Measurements from ENCODE around the gene SMG1.
"Not testable (repeated sequence)": the region's sequence is repeated elsewhere in the genome, so short reads cannot be mapped to it uniquely, and the experiment has no call there.

SMG1 gene

DNA sequence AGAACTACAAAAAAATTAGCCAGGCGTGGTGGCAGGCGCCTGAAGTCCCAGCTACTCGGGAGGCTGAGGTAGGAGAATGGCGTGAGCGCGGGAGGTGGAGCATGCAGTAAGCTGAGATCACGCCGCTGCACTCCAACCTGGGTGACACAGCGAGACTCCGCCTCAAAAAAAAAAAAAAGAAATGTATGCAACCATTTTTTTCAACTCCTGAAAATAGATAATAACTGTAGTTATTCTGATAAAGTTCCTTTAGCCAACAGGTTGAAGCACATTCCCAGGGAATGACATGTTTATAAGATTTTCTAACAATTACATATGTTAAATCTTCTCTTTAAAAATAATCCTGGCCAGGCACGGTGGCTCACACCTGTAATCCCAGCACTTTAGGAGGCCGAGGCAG is 17.5 kb downstream of the SMG1 start:
- not testable (repeated sequence) for H3K9ac ChIP-seq (ENCODE audit: low read depth in 1 of 2, low read length in 2 of 2); H3K4me1 ChIP-seq (ENCODE audit: control insufficient read depth in 2 of 2, insufficient read depth in 2 of 2, low read length in 2 of 2); H3K27me3 ChIP-seq (ENCODE audit: control insufficient read depth in 2 of 2, insufficient read depth in 2 of 2, low read length in 2 of 2); H3K9me3 ChIP-seq (ENCODE audit: control insufficient read depth in 2 of 2, low read length in 2 of 2); H3K36me3 ChIP-seq (ENCODE audit: control insufficient read depth in 2 of 2, insufficient read depth in 2 of 2, low read length in 2 of 2); H3K27ac ChIP-seq (ENCODE audit: low read depth in 2 of 2, low read length in 2 of 2); H3K4me3 ChIP-seq (ENCODE audit: low read length in 2 of 2)

DNA sequence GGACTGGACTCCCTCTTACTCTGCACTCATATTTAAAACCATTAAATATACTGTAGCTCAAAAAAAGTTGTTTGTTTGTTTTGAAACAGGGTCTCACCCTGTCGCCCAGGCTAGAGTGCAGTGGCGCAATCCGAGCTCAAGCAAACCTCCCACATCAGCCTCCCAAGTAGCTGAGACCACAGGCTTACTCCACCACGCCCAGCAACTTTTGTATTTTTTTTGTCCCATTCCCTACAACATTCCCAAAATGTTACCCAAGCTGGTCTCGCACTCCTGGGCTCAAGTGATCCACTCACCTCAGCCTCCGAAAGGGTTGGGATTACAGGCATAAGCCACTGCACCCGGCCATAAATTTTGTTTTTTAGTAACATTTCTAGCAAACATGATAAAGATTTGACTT is 23.4 kb downstream of the SMG1 start:
- not testable (repeated sequence) for H3K9me3 ChIP-seq (ENCODE audit: control insufficient read depth in 2 of 2, low read length in 2 of 2); H3K4me3 ChIP-seq (ENCODE audit: low read length in 2 of 2); H3K9ac ChIP-seq (ENCODE audit: low read depth in 1 of 2, low read length in 2 of 2); H3K36me3 ChIP-seq (ENCODE audit: control insufficient read depth in 2 of 2, insufficient read depth in 2 of 2, low read length in 2 of 2); H3K27me3 ChIP-seq (ENCODE audit: control insufficient read depth in 2 of 2, insufficient read depth in 2 of 2, low read length in 2 of 2); H3K4me1 ChIP-seq (ENCODE audit: control insufficient read depth in 2 of 2, insufficient read depth in 2 of 2, low read length in 2 of 2); H3K27ac ChIP-seq (ENCODE audit: low read depth in 2 of 2, low read length in 2 of 2)

DNA sequence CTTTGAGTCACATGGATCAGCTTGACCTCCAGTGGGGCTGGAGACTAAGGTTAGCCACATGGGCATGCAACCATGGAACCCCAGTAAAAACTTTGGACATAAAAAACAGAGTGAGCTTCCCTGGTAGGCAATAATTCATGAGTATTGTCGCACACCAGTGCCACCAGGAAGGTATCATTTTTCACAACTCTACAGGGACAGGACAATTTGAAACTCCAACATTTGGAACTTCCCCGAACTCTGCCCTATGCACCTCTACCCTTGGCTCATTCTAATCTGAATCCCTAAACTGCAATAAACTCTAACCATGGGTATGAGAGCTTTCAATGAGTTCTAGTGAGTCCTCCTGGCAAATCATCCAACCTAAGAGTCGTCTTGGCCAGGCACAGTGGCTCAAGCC is 24.2 kb downstream of the SMG1 start:
- not testable (repeated sequence) for H3K9ac ChIP-seq (ENCODE audit: low read depth in 1 of 2, low read length in 2 of 2); H3K36me3 ChIP-seq (ENCODE audit: control insufficient read depth in 2 of 2, insufficient read depth in 2 of 2, low read length in 2 of 2); H3K4me3 ChIP-seq (ENCODE audit: low read length in 2 of 2); H3K9me3 ChIP-seq (ENCODE audit: control insufficient read depth in 2 of 2, low read length in 2 of 2); H3K4me1 ChIP-seq (ENCODE audit: control insufficient read depth in 2 of 2, insufficient read depth in 2 of 2, low read length in 2 of 2); H3K27me3 ChIP-seq (ENCODE audit: control insufficient read depth in 2 of 2, insufficient read depth in 2 of 2, low read length in 2 of 2); H3K27ac ChIP-seq (ENCODE audit: low read depth in 2 of 2, low read length in 2 of 2)

DNA sequence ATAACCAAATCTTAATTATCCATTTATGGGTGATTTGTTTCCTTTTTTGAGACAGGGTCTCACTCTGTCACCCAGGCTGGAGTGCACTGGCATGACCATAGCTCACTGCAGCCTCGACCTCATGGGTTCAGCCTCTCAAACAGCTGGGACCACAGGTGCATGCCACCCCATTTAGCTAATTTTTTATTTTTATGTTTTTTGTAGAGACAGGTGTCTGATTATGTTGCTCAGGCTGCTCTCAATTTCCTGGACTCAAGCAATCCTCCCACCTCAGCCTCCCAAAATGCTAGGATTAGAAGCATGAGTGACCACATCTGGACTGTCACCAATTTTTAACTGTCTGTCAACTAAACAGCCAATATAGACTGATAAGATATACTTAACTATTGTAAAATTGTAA is 25.0 kb downstream of the SMG1 start:
- not testable (repeated sequence) for H3K36me3 ChIP-seq (ENCODE audit: control insufficient read depth in 2 of 2, insufficient read depth in 2 of 2, low read length in 2 of 2); H3K27me3 ChIP-seq (ENCODE audit: control insufficient read depth in 2 of 2, insufficient read depth in 2 of 2, low read length in 2 of 2); H3K9ac ChIP-seq (ENCODE audit: low read depth in 1 of 2, low read length in 2 of 2); H3K9me3 ChIP-seq (ENCODE audit: control insufficient read depth in 2 of 2, low read length in 2 of 2); H3K4me1 ChIP-seq (ENCODE audit: control insufficient read depth in 2 of 2, insufficient read depth in 2 of 2, low read length in 2 of 2); H3K27ac ChIP-seq (ENCODE audit: low read depth in 2 of 2, low read length in 2 of 2); H3K4me3 ChIP-seq (ENCODE audit: low read length in 2 of 2)

DNA sequence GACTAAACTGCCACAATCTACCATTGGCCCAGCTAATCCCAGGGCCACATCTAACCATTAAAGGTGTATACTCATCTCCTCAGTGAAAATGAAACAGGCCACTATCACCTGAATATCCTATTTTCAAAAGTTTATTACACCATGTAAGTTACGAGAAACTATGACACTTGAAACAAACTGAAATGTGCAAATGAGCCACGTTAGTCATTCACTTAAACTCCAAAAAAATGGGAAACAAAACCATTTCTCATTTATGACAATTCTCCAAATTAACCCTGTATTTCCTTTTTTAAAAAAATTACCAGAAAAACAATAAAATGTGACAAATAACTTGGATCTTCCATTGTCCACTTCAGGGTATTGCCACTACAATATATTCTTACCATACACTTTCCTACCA is 41.8 kb downstream of the SMG1 start:
- H3K27me3 ChIP-seq (ENCODE audit: control insufficient read depth in 2 of 2, insufficient read depth in 2 of 2, low read length in 2 of 2); H3K27ac ChIP-seq (ENCODE audit: low read depth in 2 of 2, low read length in 2 of 2); H3K9ac ChIP-seq (ENCODE audit: low read depth in 1 of 2, low read length in 2 of 2); H3K4me3 ChIP-seq (ENCODE audit: low read length in 2 of 2); H3K4me1 ChIP-seq (ENCODE audit: control insufficient read depth in 2 of 2, insufficient read depth in 2 of 2, low read length in 2 of 2); H3K9me3 ChIP-seq (ENCODE audit: control insufficient read depth in 2 of 2, low read length in 2 of 2): not testable (repeated sequence)
- H3K36me3 ChIP-seq (ENCODE audit: control insufficient read depth in 2 of 2, insufficient read depth in 2 of 2, low read length in 2 of 2) = peaks cover 16 to 21% of the 10 kb centered on the region in 2 donors

DNA sequence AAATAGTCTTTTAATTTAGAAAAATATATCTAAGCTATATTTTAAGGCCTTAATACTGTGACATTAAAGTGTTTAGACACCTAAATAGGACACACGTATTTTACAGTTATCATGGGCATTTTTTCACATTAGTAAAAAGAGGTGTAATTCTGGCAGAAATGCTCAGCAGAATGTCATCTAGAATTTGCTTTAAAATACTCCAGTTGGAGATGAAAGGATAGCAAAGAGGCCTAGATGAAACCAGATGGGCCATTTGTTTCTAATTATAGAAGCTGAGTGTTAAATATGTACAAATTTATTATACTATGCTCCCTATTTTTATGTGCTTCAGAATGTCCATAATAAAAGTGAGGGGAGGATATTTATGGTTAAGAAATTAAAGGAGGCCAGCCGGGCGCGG is 48.5 kb downstream of the SMG1 start:
- H3K9ac ChIP-seq (ENCODE audit: low read depth in 1 of 2, low read length in 2 of 2); H3K4me3 ChIP-seq (ENCODE audit: low read length in 2 of 2); H3K27ac ChIP-seq (ENCODE audit: low read depth in 2 of 2, low read length in 2 of 2); H3K27me3 ChIP-seq (ENCODE audit: control insufficient read depth in 2 of 2, insufficient read depth in 2 of 2, low read length in 2 of 2); H3K4me1 ChIP-seq (ENCODE audit: control insufficient read depth in 2 of 2, insufficient read depth in 2 of 2, low read length in 2 of 2); H3K9me3 ChIP-seq (ENCODE audit: control insufficient read depth in 2 of 2, low read length in 2 of 2): not testable (repeated sequence)
- peaks cover 7 to 13% of the 10 kb centered on the region in 2 donors for H3K36me3 ChIP-seq (ENCODE audit: control insufficient read depth in 2 of 2, insufficient read depth in 2 of 2, low read length in 2 of 2)

DNA sequence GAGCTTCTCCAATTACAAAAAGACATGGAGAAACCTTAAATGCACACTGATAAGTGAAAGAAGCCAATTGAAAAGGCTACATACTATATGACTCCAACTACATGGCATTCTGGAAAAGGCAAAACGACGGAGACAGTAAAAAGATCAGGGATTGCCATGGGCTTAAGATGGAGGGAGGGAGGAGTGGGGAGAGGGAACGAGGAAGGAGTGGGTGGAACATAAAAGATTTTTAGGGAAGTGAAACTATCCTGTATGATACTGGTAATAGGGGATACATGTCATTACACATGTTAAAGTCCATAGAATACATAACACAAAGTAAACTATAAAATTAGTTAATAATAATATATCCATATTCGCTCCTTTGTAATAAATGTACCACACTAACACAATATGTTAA is 48.9 kb downstream of the SMG1 start:
- peaks cover 6 to 13% of the 10 kb centered on the region in 2 donors for H3K36me3 ChIP-seq (ENCODE audit: control insufficient read depth in 2 of 2, insufficient read depth in 2 of 2, low read length in 2 of 2)
- not testable (repeated sequence) for H3K9ac ChIP-seq (ENCODE audit: low read depth in 1 of 2, low read length in 2 of 2); H3K4me1 ChIP-seq (ENCODE audit: control insufficient read depth in 2 of 2, insufficient read depth in 2 of 2, low read length in 2 of 2); H3K27ac ChIP-seq (ENCODE audit: low read depth in 2 of 2, low read length in 2 of 2); H3K9me3 ChIP-seq (ENCODE audit: control insufficient read depth in 2 of 2, low read length in 2 of 2); H3K27me3 ChIP-seq (ENCODE audit: control insufficient read depth in 2 of 2, insufficient read depth in 2 of 2, low read length in 2 of 2); H3K4me3 ChIP-seq (ENCODE audit: low read length in 2 of 2)

DNA sequence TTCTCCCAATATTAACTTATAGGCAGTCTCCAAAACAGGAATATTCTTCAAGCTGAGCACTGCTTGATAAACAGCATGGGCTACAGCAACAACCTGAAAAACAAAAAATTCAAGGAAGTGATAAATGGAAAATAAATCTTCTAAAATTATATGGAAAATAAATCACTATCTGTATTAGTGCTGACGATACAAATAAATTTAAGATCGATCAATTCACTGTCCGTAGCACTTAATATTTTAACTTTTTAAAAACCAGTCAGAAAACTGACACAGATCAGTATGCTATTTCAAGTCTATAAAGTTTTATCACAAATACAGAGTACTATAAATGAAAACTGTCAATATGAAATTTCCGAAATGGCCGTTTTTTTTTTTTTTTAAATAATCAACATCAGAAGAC is 49.9 kb downstream of the SMG1 start:
- not testable (repeated sequence) for H3K4me3 ChIP-seq (ENCODE audit: low read length in 2 of 2); H3K4me1 ChIP-seq (ENCODE audit: control insufficient read depth in 2 of 2, insufficient read depth in 2 of 2, low read length in 2 of 2); H3K9ac ChIP-seq (ENCODE audit: low read depth in 1 of 2, low read length in 2 of 2); H3K36me3 ChIP-seq (ENCODE audit: control insufficient read depth in 2 of 2, insufficient read depth in 2 of 2, low read length in 2 of 2); H3K27me3 ChIP-seq (ENCODE audit: control insufficient read depth in 2 of 2, insufficient read depth in 2 of 2, low read length in 2 of 2); H3K27ac ChIP-seq (ENCODE audit: low read depth in 2 of 2, low read length in 2 of 2); H3K9me3 ChIP-seq (ENCODE audit: control insufficient read depth in 2 of 2, low read length in 2 of 2)

DNA sequence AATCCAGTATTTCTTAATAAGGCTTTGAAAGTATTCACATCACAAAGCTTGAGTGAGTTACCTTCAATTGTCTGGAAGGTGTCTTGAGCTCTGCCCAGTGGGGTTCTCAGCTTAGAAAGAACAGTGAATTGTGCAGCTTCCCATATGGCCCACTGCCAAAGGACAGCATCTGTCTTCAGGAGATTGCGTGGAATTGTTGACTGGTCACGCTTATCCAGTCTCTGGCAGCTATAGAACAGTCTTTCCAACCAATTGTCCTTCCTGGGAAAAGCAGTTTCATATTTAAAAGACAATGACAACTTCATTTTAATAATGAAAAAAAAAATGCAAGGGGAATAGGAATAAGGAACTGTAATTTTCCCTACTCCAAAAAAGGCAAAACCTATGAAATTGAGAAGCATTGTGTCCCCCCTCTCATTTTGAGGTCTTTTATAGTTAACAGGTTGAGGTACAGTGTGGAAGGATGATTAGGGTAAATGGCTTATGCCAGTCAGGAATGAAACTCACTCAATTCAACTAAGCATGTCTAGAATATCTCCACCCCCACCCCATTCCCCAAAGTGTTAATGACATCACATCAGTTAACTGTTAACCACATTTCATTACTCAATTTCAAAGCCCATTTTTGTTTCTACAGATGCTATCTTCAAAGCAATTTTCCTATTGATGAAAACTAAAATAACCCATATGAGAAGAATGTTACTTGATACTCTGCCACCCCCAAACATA is 57.0 kb downstream of the SMG1 start:
- peaks cover 0 to 21% of the 10 kb centered on the region in 2 donors for H3K36me3 ChIP-seq (ENCODE audit: control insufficient read depth in 2 of 2, insufficient read depth in 2 of 2, low read length in 2 of 2)
- H3K27me3 ChIP-seq (ENCODE audit: control insufficient read depth in 2 of 2, insufficient read depth in 2 of 2, low read length in 2 of 2); H3K4me3 ChIP-seq (ENCODE audit: low read length in 2 of 2); H3K9me3 ChIP-seq (ENCODE audit: control insufficient read depth in 2 of 2, low read length in 2 of 2); H3K9ac ChIP-seq (ENCODE audit: low read depth in 1 of 2, low read length in 2 of 2); H3K4me1 ChIP-seq (ENCODE audit: control insufficient read depth in 2 of 2, insufficient read depth in 2 of 2, low read length in 2 of 2); H3K27ac ChIP-seq (ENCODE audit: low read depth in 2 of 2, low read length in 2 of 2): not testable (repeated sequence)

DNA sequence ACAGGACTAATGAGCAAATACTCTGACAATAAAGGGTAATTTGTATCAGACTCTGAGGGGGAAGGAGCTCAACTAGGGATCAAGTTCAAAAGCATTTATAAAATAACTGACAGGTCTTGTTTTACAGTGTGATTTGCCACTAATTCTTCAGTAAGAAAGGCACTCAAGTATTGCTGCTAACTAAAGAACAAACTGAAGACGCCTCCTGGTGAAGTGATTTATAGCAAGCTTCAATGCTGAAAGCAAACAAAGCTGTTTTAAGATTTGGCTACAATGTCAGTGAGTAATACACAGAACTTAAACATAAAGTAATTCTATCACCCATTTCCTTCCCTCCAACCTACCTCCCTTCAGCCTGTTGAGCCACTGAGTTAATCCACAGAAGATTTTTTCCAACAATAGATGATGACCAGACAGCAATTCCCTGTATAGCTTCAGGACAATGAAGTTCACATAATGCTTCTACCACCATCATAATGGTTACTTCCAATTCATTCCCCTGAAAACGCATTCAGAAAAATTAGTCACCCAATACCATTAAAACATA is 59.9 kb downstream of the SMG1 start:
- H3K9ac ChIP-seq (ENCODE audit: low read depth in 1 of 2, low read length in 2 of 2); H3K27ac ChIP-seq (ENCODE audit: low read depth in 2 of 2, low read length in 2 of 2); H3K9me3 ChIP-seq (ENCODE audit: control insufficient read depth in 2 of 2, low read length in 2 of 2); H3K4me3 ChIP-seq (ENCODE audit: low read length in 2 of 2); H3K4me1 ChIP-seq (ENCODE audit: control insufficient read depth in 2 of 2, insufficient read depth in 2 of 2, low read length in 2 of 2); H3K27me3 ChIP-seq (ENCODE audit: control insufficient read depth in 2 of 2, insufficient read depth in 2 of 2, low read length in 2 of 2): not testable (repeated sequence)
- H3K36me3 ChIP-seq (ENCODE audit: control insufficient read depth in 2 of 2, insufficient read depth in 2 of 2, low read length in 2 of 2) = peaks cover 5 to 27% of the 10 kb centered on the region in 2 donors

DNA sequence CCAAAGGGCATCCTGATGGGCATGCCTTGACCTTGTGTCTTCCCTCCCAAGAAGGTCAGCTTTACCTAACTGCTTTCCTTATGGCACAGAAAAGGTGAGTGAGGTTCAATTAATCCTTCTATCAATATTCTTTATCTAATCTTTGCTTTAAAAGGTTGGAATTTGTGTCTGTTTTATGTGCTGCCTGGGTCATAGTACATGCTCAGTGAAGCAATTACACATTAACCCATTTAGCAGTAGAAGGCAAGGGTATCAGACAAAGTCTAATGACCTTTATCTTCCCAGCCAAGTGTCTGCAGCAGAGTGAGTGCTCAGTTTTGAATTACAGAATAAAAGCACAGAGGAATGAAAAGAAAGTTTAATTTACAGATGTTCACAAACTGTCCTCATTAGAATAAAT is 63.3 kb downstream of the SMG1 start:
- H3K4me3 ChIP-seq (ENCODE audit: low read length in 2 of 2); H3K4me1 ChIP-seq (ENCODE audit: control insufficient read depth in 2 of 2, insufficient read depth in 2 of 2, low read length in 2 of 2); H3K9me3 ChIP-seq (ENCODE audit: control insufficient read depth in 2 of 2, low read length in 2 of 2); H3K9ac ChIP-seq (ENCODE audit: low read depth in 1 of 2, low read length in 2 of 2); H3K27me3 ChIP-seq (ENCODE audit: control insufficient read depth in 2 of 2, insufficient read depth in 2 of 2, low read length in 2 of 2); H3K27ac ChIP-seq (ENCODE audit: low read depth in 2 of 2, low read length in 2 of 2): not testable (repeated sequence)
- H3K36me3 ChIP-seq (ENCODE audit: control insufficient read depth in 2 of 2, insufficient read depth in 2 of 2, low read length in 2 of 2) = peaks cover 5 to 22% of the 10 kb centered on the region in 2 donors

Data from mucosa of rectum (tissue), 2 donors.